ENCODE measurements around the gene TIFAB.

GRCh38 chr5:135439231-135440205, 12.6 kb downstream of the TIFAB start:
- TF ChIP-seq EP300 (IDR thresholded peaks at IDR 0.05) (no peak), CTCF (IDR thresholded peaks at IDR 0.05) (no peak), POLR2A (IDR thresholded peaks at IDR 0.05) (no peak)

All from stomach (tissue), 4 donors.